Muscle of back (tissue), 11 donors: ENCODE results near the gene RIMBP3B. TPM values are rescaled to one million over a fixed set of nuclear protein-coding genes. Genes with fewer than 3 reads are reported as not detected.
"Not testable (repeated sequence)": the region's sequence is repeated elsewhere in the genome, so short reads cannot be mapped to it uniquely, and the experiment has no call there.

ENCODE experiments used
- DNase-seq, 3 donors: peaks; one replicate each; pipeline versions ENCODE4 v3.0.0 to v3.0.0-alpha.2; 2013
- polyA plus RNA-seq, 10 donors: library from polyadenylated mRNA; unstranded; fragments of 120-200 nt; gene quantifications; one replicate each; pipeline ENCODE4 v1.2.1, GENCODE V29; 2013; ENCODE audit not compliant: insufficient read length in 10 of 10

RIMBP3B gene
- polyA plus RNA-seq, 10 donors, result not detected

- DNase-seq, result not testable (repeated sequence)
Observed at GRCh38 chr22:21417853-21418252, 34.3 kb downstream of the RIMBP3B start.

GRCh38 chr22:21418974-21419638, 35.6 kb downstream of the RIMBP3B start:
- DNase-seq, result not testable (repeated sequence)

GRCh38 chr22:21420180-21420763, 36.7 kb downstream of the RIMBP3B start:
- not testable (repeated sequence) for DNase-seq

GRCh38 chr22:21424084-21424709, 40.6 kb downstream of the RIMBP3B start:
- DNase-seq, result not testable (repeated sequence)

GRCh38 chr22:21434378-21435233, 51.1 kb downstream of the RIMBP3B start:
- not testable (repeated sequence) for DNase-seq

GRCh38 chr22:21435998-21436810, 52.7 kb downstream of the RIMBP3B start:
- DNase-seq, result not testable (repeated sequence)

GRCh38 chr22:21438013-21438412, 54.5 kb downstream of the RIMBP3B start:
- not testable (repeated sequence) for DNase-seq

Other genes with a start within 250 kb of the RIMBP3B start
- gene HIC2, start 33.6 kb downstream of the RIMBP3B start, polyA plus RNA-seq, result 1 to 10 TPM; 3.1 to 8.8 (median 4.5) TPM
- gene TMEM191C, start 83.6 kb downstream of the RIMBP3B start, polyA plus RNA-seq, result under 1 TPM; 0.17 to 0.66 (median 0.37) TPM
- under 1 TPM; 0.24 to 0.88 (median 0.40) TPM for gene RIMBP3C, start 167.7 kb downstream of the RIMBP3B start, polyA plus RNA-seq
- 10 to 100 TPM; 37.1 to 45.5 (median 39.5) TPM for gene UBE2L3, start 184.0 kb downstream of the RIMBP3B start, polyA plus RNA-seq
- gene YDJC, start 246.3 kb downstream of the RIMBP3B start, polyA plus RNA-seq, result 1 to 10 TPM; 2.7 to 5.6 (median 4.0) TPM
- under 1 TPM; 0.19 to 0.71 (median 0.39) TPM for gene CCDC116, start 249.0 kb downstream of the RIMBP3B start, polyA plus RNA-seq